Right cardiac atrium (tissue), 5 donors: ENCODE measurements around the gene SLC4A4. TPM values are rescaled to one million over a fixed set of nuclear protein-coding genes. Genes with fewer than 3 reads are reported as not detected.

Experiments
- ATAC-seq, 2 donors: fragments of 200-7000 bp; cut with Tn5 transposase; one replicate each; pipeline versions ENCODE4 v1.8.0 to v1.9.1; 2020; ENCODE audit warnings: moderate library complexity in 2 of 2, mild to moderate bottlenecking in 1 of 2
- DNase-seq, 3 donors: peaks; one replicate each; pipeline ENCODE4 v3.0.0-alpha.2; 2020
- H3K27ac ChIP-seq: one replicate; pipeline ENCODE4 v1.5.1; 2013; ENCODE audit warnings: mild to moderate bottlenecking, low read length, control low read depth, moderate library complexity
- H3K27me3 ChIP-seq: one replicate; pipeline ENCODE4 v1.6.1; 2013; ENCODE audit not compliant: control insufficient read depth, insufficient read depth
- H3K4me1 ChIP-seq: one replicate; pipeline ENCODE4 v1.6.1; 2013; ENCODE audit warnings: low read length; ENCODE audit not compliant: control insufficient read depth, insufficient read depth
- H3K4me3 ChIP-seq: one replicate; pipeline ENCODE4 v1.5.1; 2013; ENCODE audit warnings: low read length, control low read depth
- H3K9me3 ChIP-seq: one replicate; pipeline ENCODE4 v1.6.1; 2013; ENCODE audit warnings: low read length; ENCODE audit not compliant: control insufficient read depth
- WGBS: extraction: QIAGEN DNeasy Blood & Tissue Kit; methylation state at CpG from one replicate; pipeline ENCODE4 v1.1.7; 2013; 5-methylcytosine and 5-hydroxymethylcytosine counted together
- intact Hi-C, 4 donors: fragments of 100-400 bp; cut with DNase I; formaldehyde crosslinking; loops; one replicate each; pipeline versions ENCODE4 v1.11.0 to v1.14.0; 2022 to 2023
- polyA plus RNA-seq: library from polyadenylated mRNA; stranded (reverse); fragments of 200-250 nt; gene quantifications from one replicate; pipeline ENCODE4 v1.2.3, GENCODE V29; 2013
- total RNA-seq, 4 donors: library from RNA; stranded (reverse); fragmentation: NEBNext Ultra II Directional; extraction: Animal tissue kit (Norgen Biotek cat#: 25700); gene quantifications; one replicate each; pipeline ENCODE4 v1.2.1, GENCODE V29; 2021
- donor health status: healthy with polysubstance abuse.
- donor health status: DM: no; HTN: yes; CAD: no.
- donor health status: DM: no; HTN: no; CAD: no.
- donor health status: DM: no; HTN: yes; CAD: no; lungs with severe emphysema.
- donor health status: DM: yes; HTN: yes; CAD: no.

Gene SLC4A4
- total and polyA plus RNA-seq, 5 donors = 7.0 to 34.5 (median 23.3) TPM

DNA sequence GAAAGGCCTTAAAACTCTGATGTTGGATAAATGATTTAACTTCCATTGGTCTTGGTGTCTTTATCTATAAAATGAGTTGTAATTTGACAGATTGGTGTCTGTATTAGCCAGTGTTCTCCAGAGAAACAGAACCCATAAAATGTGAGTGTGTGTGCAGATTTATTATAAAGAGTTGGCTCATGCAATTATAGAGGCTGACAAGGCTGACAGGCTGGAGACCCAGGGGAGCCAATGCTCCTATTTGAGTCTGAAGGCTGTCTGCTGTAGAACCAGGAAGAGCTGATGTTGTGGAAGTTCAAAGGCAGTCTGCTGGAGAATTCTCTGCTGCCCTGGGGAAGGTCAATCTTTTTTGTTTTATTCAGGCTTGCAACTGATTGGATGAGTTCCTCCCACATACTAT, 131.7 kb downstream of the SLC4A4 start:
- H3K4me1 ChIP-seq = no peaks in the 10 kb centered on the region
- no peak overlapping the region for H3K27ac ChIP-seq
- no peaks in the 10 kb centered on the region for H3K9me3 ChIP-seq
- no peaks in the 10 kb centered on the region for H3K27me3 ChIP-seq
- ATAC-seq = no peak
- DNase-seq = no peak
- no peak overlapping the region for H3K4me3 ChIP-seq
- intact Hi-C loops = no loop called here

DNA sequence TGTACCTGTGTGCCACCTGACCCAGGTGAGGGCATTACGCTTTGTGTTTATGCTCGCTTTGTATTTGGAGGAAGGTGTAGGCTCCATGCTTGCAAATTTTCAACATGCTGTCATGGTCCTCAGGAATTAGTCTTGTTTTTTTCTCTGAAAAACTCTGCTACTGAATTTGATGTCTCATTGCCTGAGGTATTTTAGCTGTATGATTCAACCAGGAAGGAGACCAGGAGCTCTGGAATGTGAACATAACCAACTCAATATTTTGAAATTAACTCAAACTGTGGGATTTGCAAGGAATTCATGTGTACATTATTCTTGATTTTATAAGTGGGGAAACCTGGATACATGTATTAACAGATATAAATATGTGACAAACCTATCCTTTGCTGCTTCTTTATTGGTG, 134.1 kb downstream of the SLC4A4 start:
- DNase-seq = no peak
- Histone ChIP-seq H3K27ac (no peak overlapping the region), H3K9me3 (no peaks in the 10 kb centered on the region), H3K27me3 (no peaks in the 10 kb centered on the region), H3K4me1 (no peaks in the 10 kb centered on the region), H3K4me3 (no peak overlapping the region)
- no peak for ATAC-seq
- 94% methylated on average over 2 of the region's 2 CpGs for WGBS
- intact Hi-C loops = no loop called here

DNA sequence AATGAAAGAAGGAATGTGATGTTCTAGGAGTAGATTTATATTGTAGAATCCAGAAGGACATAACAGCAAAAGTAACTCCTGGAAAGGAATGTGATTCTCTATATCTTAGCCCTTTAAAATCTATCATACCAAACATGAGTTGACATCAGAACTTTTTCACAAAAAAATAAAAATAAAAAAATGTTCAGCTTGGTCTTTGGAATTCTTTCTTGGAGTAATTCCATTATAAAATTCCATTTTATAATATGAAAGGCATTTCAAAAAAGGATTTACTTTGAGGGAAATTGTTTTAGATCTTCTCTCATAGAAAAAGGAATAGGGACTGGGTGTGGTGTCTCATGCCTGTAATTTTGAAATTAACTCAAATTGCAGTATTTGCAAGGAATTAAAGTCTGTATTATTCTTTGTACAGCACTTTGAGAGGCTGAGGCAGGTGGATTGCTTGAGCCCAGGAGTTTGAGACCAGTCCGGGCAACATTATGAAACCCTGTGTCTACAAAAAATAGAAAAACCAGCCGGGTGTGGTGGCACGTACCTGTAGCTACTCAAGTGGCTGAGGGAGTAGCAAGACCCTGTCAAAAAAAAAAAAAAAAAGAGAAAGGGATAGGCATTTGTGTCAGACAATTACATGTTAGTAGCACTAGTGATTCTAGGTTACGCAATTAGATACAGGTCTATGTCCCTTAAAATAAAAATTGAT, 134.9 kb downstream of the SLC4A4 start:
- 63% methylated on average over 4 of the region's 4 CpGs for WGBS
- Histone ChIP-seq H3K4me1 (no peaks in the 10 kb centered on the region), H3K27ac (no peak overlapping the region), H3K4me3 (no peak overlapping the region), H3K27me3 (no peaks in the 10 kb centered on the region), H3K9me3 (no peaks in the 10 kb centered on the region)
- DNase-seq (no peak), ATAC-seq (no peak)
- intact Hi-C loops = no loop called here

DNA sequence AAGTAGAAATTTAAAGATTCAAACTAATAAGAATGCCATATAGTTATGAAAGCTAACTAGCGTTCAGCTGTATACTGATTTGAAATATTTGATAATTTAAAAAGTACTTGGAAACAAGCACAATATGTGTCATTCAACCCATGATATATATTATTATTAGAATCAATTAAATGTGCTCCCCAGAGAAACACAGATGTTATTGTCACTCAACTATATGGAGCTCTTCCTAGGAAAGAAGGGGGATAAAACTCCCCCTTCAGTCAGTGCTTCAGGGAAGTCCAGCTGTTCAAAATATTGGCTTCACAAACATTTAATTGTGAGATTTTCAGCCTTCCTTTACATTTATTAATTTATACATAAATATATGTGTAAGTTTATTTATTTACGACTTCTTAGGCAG, 135.9 kb downstream of the SLC4A4 start:
- Histone ChIP-seq H3K27ac (no peak overlapping the region), H3K9me3 (no peaks in the 10 kb centered on the region), H3K27me3 (no peaks in the 10 kb centered on the region), H3K4me3 (no peak overlapping the region), H3K4me1 (no peaks in the 10 kb centered on the region)
- no peak for DNase-seq
- 85% methylated on average over 2 of the region's 2 CpGs for WGBS
- no peak for ATAC-seq
- intact Hi-C loops = no loop called here

DNA sequence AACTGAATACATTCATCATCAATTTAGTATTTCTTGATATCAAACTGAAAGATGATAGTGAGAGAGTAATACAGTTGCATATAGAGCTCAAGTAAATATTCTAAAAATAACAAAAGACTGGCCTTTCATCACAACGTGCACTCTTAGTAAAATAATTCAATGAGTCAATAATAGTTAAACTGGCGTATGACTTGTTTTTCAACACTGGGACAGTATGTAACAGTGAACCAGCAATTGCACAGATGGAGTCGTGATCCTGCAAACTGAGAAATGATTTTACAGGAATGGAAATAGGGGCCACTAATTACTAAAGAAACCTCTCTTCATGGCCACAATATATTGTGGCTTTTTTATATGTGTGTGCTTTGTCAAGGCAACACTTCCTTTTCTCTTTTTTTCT, 137.4 kb downstream of the SLC4A4 start:
- no peaks in the 10 kb centered on the region for H3K27me3 ChIP-seq
- WGBS = 63% methylated on average over 3 of the region's 3 CpGs
- H3K4me3 ChIP-seq = no peak overlapping the region
- H3K4me1 ChIP-seq = no peaks in the 10 kb centered on the region
- no peak overlapping the region for H3K27ac ChIP-seq
- no peak for ATAC-seq
- no peak for DNase-seq
- no peaks in the 10 kb centered on the region for H3K9me3 ChIP-seq
- intact Hi-C loops = no loop called here

DNA sequence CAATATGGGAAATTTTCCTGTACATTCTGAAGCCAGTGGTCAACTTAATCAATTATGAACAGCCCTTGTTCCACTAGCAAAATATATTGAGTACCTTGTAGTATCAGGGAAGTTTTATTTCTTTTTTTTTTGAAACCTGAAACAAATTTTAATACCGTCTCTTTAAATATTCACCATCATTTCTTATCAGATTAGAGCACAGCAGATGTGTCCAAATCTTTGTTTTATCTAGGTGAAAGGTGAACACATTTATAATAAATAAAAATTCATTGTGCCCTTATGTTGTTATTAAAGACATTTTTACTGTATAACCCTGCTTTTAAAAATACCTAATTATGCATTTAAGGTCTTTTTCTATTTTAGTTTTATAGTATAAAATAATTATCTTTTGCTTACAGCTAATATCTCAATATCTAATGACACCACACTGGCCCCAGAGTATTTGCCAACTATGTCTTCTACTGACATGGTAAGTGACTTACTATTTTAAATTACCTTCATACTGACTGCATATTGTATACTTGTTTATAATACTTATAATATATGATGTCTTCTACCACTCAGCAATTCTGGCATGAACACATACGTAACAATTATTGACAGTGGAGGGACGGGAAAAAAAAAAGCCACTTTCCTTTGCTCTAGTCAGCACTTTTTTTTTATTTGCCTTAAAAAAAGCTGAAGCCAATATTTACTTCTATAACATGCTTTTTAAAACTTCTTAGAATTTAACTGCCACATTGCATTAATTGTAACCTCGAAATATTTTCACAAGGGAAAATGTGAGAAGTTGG, 147.9 kb downstream of the SLC4A4 start:
- H3K4me3 ChIP-seq = peak overlapping the region; percentile 36
- WGBS = 46% methylated on average over 4 of the region's 4 CpGs
- intact Hi-C loops = no loop called here
- H3K9me3 ChIP-seq = no peaks in the 10 kb centered on the region
- ATAC-seq (no peak), DNase-seq (no peak)
- no peak overlapping the region for H3K27ac ChIP-seq
- H3K4me1 ChIP-seq = peaks cover 2% of the 10 kb centered on the region
- no peaks in the 10 kb centered on the region for H3K27me3 ChIP-seq

DNA sequence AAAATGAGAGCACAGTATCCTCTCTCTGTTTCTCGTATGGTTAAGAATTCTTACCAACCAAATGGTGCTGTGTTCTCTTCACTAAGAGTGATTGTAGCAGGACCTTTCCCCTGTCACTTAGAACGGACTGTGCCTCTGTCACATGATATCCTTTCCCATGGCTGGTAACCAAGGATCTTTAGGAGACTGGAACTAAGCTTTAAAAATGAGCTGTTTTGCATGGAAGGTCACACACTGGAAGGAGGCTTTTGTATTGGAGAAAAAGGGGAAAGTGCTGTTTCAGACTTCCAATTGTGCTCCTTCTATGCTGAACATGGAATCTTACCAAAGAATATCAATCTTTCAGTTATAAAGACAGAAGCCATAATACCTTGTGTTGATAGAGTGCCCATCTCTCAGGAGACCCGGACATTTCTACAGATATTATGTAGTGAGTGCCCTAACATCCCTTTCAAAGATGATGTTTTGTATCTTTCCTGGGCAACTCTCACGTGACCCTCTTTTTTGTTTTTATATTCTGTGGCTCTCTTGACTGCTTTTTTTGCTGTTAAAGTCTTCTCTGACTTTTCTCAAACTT, 148.6 kb downstream of the SLC4A4 start:
- H3K27me3 ChIP-seq = no peaks in the 10 kb centered on the region
- WGBS = 36% methylated on average over 4 of the region's 4 CpGs
- peak; percentile 69 to 88 for ATAC-seq
- H3K9me3 ChIP-seq = no peaks in the 10 kb centered on the region
- DNase-seq = no peak
- H3K4me1 ChIP-seq = peaks cover 2% of the 10 kb centered on the region
- no peak overlapping the region for H3K27ac ChIP-seq
- H3K4me3 ChIP-seq = peak overlapping the region; percentile 36
- intact Hi-C loops = no loop called here

DNA sequence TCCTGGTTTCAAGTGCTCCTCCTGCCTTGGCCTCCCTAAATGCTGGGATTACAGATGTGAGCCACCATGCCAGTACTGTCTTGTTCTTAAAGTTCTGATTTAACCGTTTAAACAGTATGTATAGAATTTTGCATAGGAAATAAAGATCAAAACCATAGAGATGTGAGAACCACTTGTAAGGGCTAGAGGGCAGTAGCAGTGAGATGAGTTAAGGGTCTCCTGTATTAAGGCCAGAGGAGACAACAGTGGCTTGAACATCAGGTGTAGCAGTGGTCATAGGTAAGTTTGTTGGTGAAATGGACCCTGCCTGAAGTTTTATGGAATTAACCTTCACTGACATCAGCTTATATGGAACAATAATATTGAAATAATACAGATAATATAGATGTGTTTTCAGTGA, 155.7 kb downstream of the SLC4A4 start:
- ATAC-seq (no peak), DNase-seq (no peak)
- Histone ChIP-seq H3K27me3 (no peaks in the 10 kb centered on the region), H3K27ac (no peak overlapping the region), H3K4me3 (no peak overlapping the region), H3K4me1 (peaks cover 2% of the 10 kb centered on the region), H3K9me3 (no peaks in the 10 kb centered on the region)
- 69% methylated on average over 1 of the region's 1 CpG for WGBS
- intact Hi-C loops = no loop called here

DNA sequence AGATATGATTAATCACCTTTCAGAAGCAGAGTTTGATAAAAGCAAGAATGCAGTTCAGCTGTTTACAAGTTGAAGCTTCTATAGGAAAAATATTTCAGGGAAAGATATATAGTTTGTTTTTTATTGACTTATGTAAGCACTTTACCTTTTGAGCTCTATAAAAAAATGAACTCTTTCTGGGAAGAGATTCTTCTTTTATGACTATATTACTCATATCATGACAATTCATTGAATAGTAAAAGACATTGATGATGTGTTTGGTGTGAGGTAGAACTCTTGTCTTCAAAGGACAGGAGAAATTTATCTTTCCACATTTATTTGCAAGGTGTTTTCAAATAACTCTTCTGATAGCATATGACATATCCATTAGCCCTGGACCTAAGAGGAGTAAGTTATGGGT, 156.6 kb downstream of the SLC4A4 start:
- DNase-seq = no peak
- Histone ChIP-seq H3K9me3 (no peaks in the 10 kb centered on the region), H3K27ac (no peak overlapping the region), H3K4me1 (peaks cover 2% of the 10 kb centered on the region), H3K27me3 (no peaks in the 10 kb centered on the region), H3K4me3 (no peak overlapping the region)
- intact Hi-C loops = no loop called here
- ATAC-seq = no peak

DNA sequence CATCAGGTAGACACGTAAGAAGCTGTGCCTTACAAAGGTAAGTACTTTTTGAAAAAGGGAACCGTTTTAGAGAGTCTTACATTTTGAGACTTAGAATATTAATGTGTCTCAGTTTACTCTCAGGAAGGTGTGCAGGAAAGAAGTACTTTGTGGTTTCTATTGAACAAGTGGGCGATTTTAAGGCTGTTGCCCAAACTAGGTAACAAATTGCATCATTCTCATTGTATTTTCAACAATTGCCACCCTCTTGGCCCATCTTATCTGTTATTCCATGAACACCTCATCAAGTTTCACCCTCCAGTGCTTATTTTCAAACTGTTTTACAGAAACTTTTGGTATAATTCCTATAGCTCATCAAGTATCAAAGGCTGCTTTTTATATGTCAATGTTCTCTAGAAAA, 158.3 kb downstream of the SLC4A4 start:
- no peak for ATAC-seq
- intact Hi-C loops = no loop called here
- H3K4me3 ChIP-seq = no peak overlapping the region
- H3K27ac ChIP-seq = no peak overlapping the region
- 87% methylated on average over 3 of the region's 3 CpGs for WGBS
- H3K9me3 ChIP-seq = no peaks in the 10 kb centered on the region
- no peaks in the 10 kb centered on the region for H3K4me1 ChIP-seq
- no peaks in the 10 kb centered on the region for H3K27me3 ChIP-seq
- no peak for DNase-seq

DNA sequence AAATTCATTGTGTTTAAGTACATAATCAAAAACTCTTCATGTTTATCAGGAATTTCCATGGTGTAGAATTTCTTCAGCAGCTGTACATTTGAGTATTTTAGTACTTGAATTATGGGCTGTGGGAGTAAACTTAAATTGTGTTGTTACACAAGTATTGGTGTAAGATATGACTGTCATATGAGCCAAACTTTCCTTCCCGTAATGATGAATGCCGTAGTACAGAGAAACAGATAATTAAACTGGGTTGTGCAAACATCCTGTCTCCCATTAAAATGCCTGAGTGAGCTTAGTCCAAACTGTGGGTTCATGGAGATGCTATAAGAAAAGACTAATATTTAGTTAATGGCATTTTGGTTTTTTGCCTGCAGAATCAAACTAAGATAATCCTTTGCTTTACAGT, 159.2 kb downstream of the SLC4A4 start:
- DNase-seq (no peak), ATAC-seq (no peak)
- no peaks in the 10 kb centered on the region for H3K27me3 ChIP-seq
- no peak overlapping the region for H3K4me3 ChIP-seq
- H3K4me1 ChIP-seq = no peaks in the 10 kb centered on the region
- H3K9me3 ChIP-seq = no peaks in the 10 kb centered on the region
- 36% methylated on average over 2 of the region's 2 CpGs for WGBS
- intact Hi-C loops = no loop called here
- H3K27ac ChIP-seq = no peak overlapping the region
